Measurements from ENCODE around the gene CYTH4. TPM values are rescaled to one million over a fixed set of nuclear protein-coding genes. Genes with fewer than 3 reads are reported as not detected.

The CYTH4 gene
- polyA plus RNA-seq, 1 experiment = 0.33 TPM

GRCh38 chr22:37291559-37292298 lies 9.4 kb downstream of the CYTH4 start:
- ChIA-PET CTCF (no interaction called here), POLR2A (no interaction called here)
- no peak overlapping the region for H3K27ac ChIP-seq (ENCODE audit: low read depth, low read length)
- DNase-seq (ENCODE audit: low read depth, low spot score) = no peak
- H3K4me3 ChIP-seq (ENCODE audit: low read depth, low read length) = no peak overlapping the region
- H3K9me3 ChIP-seq (ENCODE audit: control insufficient read depth, insufficient read depth, low read length) = peaks cover 4% of the 10 kb centered on the region
- no peak for TF ChIP-seq CTCF (IDR thresholded peaks at IDR 0.05; ENCODE audit: low read depth, low read length)
- peaks cover 6% of the 10 kb centered on the region for H3K27me3 ChIP-seq (ENCODE audit: control insufficient read depth, insufficient read depth, low read length)

- CTCF ChIA-PET = no interaction called here
- Histone ChIP-seq H3K27me3 (ENCODE audit: control insufficient read depth, insufficient read depth, low read length) (peaks cover 3% of the 10 kb centered on the region), H3K9me3 (ENCODE audit: control insufficient read depth, insufficient read depth, low read length) (peaks cover 4% of the 10 kb centered on the region), H3K27ac (ENCODE audit: low read depth, low read length) (no peak overlapping the region), H3K4me3 (ENCODE audit: low read depth, low read length) (no peak overlapping the region)
- DNase-seq (ENCODE audit: low read depth, low spot score) = no peak
- no peak for TF ChIP-seq CTCF (IDR thresholded peaks at IDR 0.05; ENCODE audit: low read depth, low read length)
- POLR2A ChIA-PET = no interaction called here
These were observed 10.3 kb downstream of the CYTH4 start for GRCh38 chr22:37292641-37293040.

- ChIA-PET CTCF (no interaction called here), POLR2A (no interaction called here)
- DNase-seq (ENCODE audit: low read depth, low spot score) = no peak
- no peak overlapping the region for H3K4me3 ChIP-seq (ENCODE audit: low read depth, low read length)
- H3K9me3 ChIP-seq (ENCODE audit: control insufficient read depth, insufficient read depth, low read length) = peaks cover 4% of the 10 kb centered on the region
- H3K27me3 ChIP-seq (ENCODE audit: control insufficient read depth, insufficient read depth, low read length) = peaks cover 3% of the 10 kb centered on the region
- TF ChIP-seq CTCF (IDR thresholded peaks at IDR 0.05; ENCODE audit: low read depth, low read length) = no peak
- H3K27ac ChIP-seq (ENCODE audit: low read depth, low read length) = no peak overlapping the region
These were observed 10.9 kb downstream of the CYTH4 start for GRCh38 chr22:37293172-37293571.

DNA sequence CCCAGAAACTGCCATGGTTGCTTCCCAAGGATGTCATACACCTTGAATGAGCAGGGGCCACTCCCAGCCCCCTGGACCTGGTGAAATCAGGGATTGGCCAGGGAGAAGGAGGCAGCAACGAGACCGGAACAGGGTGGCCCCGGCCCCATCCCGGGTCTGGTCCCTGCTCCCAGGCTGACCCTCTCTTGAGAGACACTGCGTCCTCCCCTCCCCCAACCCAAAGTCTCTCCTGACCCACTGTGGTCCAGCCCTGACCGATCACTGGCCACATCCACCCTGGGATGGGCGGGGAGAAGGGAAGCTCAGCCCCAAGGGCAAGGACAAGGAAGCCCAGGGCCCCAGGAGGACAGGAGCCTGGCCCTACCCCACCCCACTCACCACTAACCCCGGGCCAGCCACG lies 12.4 kb downstream of the CYTH4 start:
- POLR2A ChIA-PET = no interaction called here
- Histone ChIP-seq H3K4me3 (ENCODE audit: low read depth, low read length) (no peak overlapping the region), H3K9me3 (ENCODE audit: control insufficient read depth, insufficient read depth, low read length) (peaks cover 4% of the 10 kb centered on the region), H3K27ac (ENCODE audit: low read depth, low read length) (no peak overlapping the region), H3K27me3 (ENCODE audit: control insufficient read depth, insufficient read depth, low read length) (no peaks in the 10 kb centered on the region)
- no peak for DNase-seq (ENCODE audit: low read depth, low spot score)
- CTCF ChIA-PET = no interaction called here
- TF ChIP-seq CTCF (IDR thresholded peaks at IDR 0.05; ENCODE audit: low read depth, low read length) = no peak

GRCh38 chr22:37295213-37295886 lies 13.0 kb downstream of the CYTH4 start:
- Histone ChIP-seq H3K27ac (ENCODE audit: low read depth, low read length) (no peak overlapping the region), H3K4me3 (ENCODE audit: low read depth, low read length) (no peak overlapping the region), H3K27me3 (ENCODE audit: control insufficient read depth, insufficient read depth, low read length) (no peaks in the 10 kb centered on the region), H3K9me3 (ENCODE audit: control insufficient read depth, insufficient read depth, low read length) (peaks cover 4% of the 10 kb centered on the region)
- no peak for TF ChIP-seq CTCF (IDR thresholded peaks at IDR 0.05; ENCODE audit: low read depth, low read length)
- CTCF ChIA-PET = no interaction called here
- no peak for DNase-seq (ENCODE audit: low read depth, low spot score)
- POLR2A ChIA-PET = no interaction called here

Data from AG04450 (cell line).